ENCODE results near the gene MEAK7. TPM values are rescaled to one million over a fixed set of nuclear protein-coding genes. Genes with fewer than 3 reads are reported as not detected.

Gene MEAK7
- total RNA-seq, result 1 to 10 TPM; 2.6 to 7.1 (median 5.0) TPM

DNA sequence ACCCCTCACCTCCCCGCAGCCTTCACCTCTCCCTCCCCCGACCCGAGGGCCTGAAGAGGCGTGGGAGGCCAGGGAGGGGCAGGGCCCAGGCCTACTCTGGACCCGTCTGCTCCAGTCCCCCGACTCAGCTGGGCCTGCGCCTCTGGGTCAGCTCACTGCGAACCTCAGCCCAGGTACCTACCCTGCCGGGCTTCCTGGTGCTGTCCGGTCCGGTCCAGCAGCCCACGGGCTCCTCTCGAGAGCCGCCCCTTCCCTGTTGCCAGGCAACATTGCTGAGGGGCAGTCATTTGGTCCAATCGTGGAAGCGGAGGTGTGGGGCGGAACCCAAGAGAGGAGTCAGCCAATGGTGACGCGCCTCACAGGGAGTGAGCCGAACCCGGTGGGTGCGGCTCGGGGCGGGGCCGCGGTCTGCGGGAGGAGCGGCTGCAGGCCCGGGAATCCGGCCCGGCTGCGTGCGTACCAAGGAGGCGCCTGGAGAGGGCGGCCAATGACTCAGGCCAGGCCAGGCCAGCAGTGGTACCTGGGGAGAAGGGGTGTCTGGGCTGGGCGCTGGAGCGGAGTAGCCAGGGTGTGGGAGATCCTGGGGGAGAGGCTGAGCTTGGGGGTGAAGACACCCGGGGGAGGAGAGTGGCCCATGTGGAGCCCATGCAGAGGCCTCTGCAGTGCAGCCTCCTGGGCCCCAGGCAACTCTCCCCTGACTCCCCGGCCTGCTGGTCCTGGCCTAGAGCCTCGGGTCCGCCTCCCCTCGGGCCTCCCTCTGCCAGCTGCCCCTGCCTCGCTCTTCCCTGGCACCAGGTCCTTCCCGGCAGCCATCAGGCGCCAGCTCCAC is at the start of gene MEAK7:
MEAK7 (minus strand) TSS at position 240 of the 829 bp plus-strand sequence. CDS start 6,573 bp downstream, outside the sequence.
- TF ChIP-seq, protein P1, sequence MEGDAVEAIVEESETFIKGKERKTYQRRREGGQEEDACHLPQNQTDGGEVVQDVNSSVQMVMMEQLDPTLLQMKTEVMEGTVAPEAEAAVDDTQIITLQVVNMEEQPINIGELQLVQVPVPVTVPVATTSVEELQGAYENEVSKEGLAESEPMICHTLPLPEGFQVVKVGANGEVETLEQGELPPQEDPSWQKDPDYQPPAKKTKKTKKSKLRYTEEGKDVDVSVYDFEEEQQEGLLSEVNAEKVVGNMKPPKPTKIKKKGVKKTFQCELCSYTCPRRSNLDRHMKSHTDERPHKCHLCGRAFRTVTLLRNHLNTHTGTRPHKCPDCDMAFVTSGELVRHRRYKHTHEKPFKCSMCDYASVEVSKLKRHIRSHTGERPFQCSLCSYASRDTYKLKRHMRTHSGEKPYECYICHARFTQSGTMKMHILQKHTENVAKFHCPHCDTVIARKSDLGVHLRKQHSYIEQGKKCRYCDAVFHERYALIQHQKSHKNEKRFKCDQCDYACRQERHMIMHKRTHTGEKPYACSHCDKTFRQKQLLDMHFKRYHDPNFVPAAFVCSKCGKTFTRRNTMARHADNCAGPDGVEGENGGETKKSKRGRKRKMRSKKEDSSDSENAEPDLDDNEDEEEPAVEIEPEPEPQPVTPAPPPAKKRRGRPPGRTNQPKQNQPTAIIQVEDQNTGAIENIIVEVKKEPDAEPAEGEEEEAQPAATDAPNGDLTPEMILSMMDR (IDR thresholded peaks at IDR 0.05 in 4 of 5, conservative IDR thresholded peaks at IDR 0.05 in 1 of 5), result no peak
- TF ChIP-seq POLR2A (IDR thresholded peaks at IDR 0.05), result peak; percentile 75 to 76
- H3K4me3 ChIP-seq, result peak within 1 kb of the TSS; percentile 79 to 95 (median 90)
- H3K27ac ChIP-seq, result peak within 1 kb of the TSS; percentile 89 to 94 (median 92)
- intact Hi-C loops (cut with DNase I; ENCODE audit: low total_unique reads), result loop anchor here (2.0 to 5.0 kb wide), 4 partner anchors 114 to 552 kb away; partner anchors contain the start of genes COTL1, OSGIN1 and TAF1C
- H3K27me3 ChIP-seq, result no peaks in the 10 kb centered on the region
- no peaks in the 10 kb centered on the region for H3K9me3 ChIP-seq
- in situ Hi-C loops (cut with MboI; ENCODE audit: low sequenced_read_pairs in 4 of 4), result loop anchor here in 2 of 4 donors (25.0 kb wide), 2 partner anchors 458 to 483 kb away; no protein-coding TSS in a partner anchor
- ATAC-seq (peak; percentile 97 to 98), DNase-seq (peak; percentile 97 to 98)
- H3K4me1 ChIP-seq, result peaks cover 14 to 27% of the 10 kb centered on the region in 2 donors
- no peaks in the 10 kb centered on the region for H3K36me3 ChIP-seq

- in situ Hi-C loops (cut with MboI; ENCODE audit: low sequenced_read_pairs in 4 of 4), result no loop called here
- Histone ChIP-seq H3K9me3 (no peaks in the 10 kb centered on the region), H3K36me3 (no peaks in the 10 kb centered on the region), H3K4me3 (no peak overlapping the region), H3K4me1 (no peaks in the 10 kb centered on the region), H3K27ac (no peak overlapping the region), H3K27me3 (peaks cover 4 to 20% (median 11%) of the 10 kb centered on the region in 3 donors)
- intact Hi-C loops (cut with DNase I; ENCODE audit: low total_unique reads), result no loop called here
- TF ChIP-seq POLR2A (IDR thresholded peaks at IDR 0.05), result no peak
- TF ChIP-seq, protein P1 (IDR thresholded peaks at IDR 0.05 in 4 of 5, conservative IDR thresholded peaks at IDR 0.05 in 1 of 5), result no peak
- DNase-seq, result no peak
- no peak for ATAC-seq
Measured at GRCh38 chr16:84553873-84554399, 49.5 kb upstream of the MEAK7 start.

- Histone ChIP-seq H3K27me3 (peaks cover 0 to 12% (median 8%) of the 10 kb centered on the region in 3 donors), H3K9me3 (no peaks in the 10 kb centered on the region), H3K4me1 (no peaks in the 10 kb centered on the region), H3K4me3 (no peak overlapping the region), H3K27ac (no peak overlapping the region), H3K36me3 (no peaks in the 10 kb centered on the region)
- no peak for DNase-seq
- TF ChIP-seq POLR2A (IDR thresholded peaks at IDR 0.05), result no peak
- TF ChIP-seq, protein P1 (IDR thresholded peaks at IDR 0.05 in 4 of 5, conservative IDR thresholded peaks at IDR 0.05 in 1 of 5), result no peak
- intact Hi-C loops (cut with DNase I; ENCODE audit: low total_unique reads), result no loop called here
- in situ Hi-C loops (cut with MboI; ENCODE audit: low sequenced_read_pairs in 4 of 4), result no loop called here
- ATAC-seq, result no peak
Measured at GRCh38 chr16:84552135-84552534, 47.7 kb upstream of the MEAK7 start.

- in situ Hi-C loops (cut with MboI; ENCODE audit: low sequenced_read_pairs in 4 of 4), result no loop called here
- ATAC-seq, result no peak
- no peak for DNase-seq
- Histone ChIP-seq H3K36me3 (no peaks in the 10 kb centered on the region), H3K27ac (no peak overlapping the region), H3K27me3 (peaks cover 0 to 2% (median 0%) of the 10 kb centered on the region in 3 donors), H3K9me3 (no peaks in the 10 kb centered on the region), H3K4me3 (no peak overlapping the region), H3K4me1 (peaks cover 0 to 2% of the 10 kb centered on the region in 2 donors)
- intact Hi-C loops (cut with DNase I; ENCODE audit: low total_unique reads), result no loop called here
- no peak for TF ChIP-seq POLR2A (IDR thresholded peaks at IDR 0.05)
Measured at GRCh38 chr16:84550096-84550495, 45.6 kb upstream of the MEAK7 start.

Measured in gastrocnemius medialis (tissue), 4 donors.